ENCODE data around the gene PARVB. TPM values are rescaled to one million over a fixed set of nuclear protein-coding genes. Genes with fewer than 3 reads are reported as not detected.
A peak's percentile ranks its signal among the peaks of the same experiment; 100 is the strongest.

PARVB gene
- total and polyA plus RNA-seq, 2 of the 8 experiments (the other 6 are each of a cell fraction or from before 2014, with no cell fraction given), result 14.5 to 18.6 TPM

DNA sequence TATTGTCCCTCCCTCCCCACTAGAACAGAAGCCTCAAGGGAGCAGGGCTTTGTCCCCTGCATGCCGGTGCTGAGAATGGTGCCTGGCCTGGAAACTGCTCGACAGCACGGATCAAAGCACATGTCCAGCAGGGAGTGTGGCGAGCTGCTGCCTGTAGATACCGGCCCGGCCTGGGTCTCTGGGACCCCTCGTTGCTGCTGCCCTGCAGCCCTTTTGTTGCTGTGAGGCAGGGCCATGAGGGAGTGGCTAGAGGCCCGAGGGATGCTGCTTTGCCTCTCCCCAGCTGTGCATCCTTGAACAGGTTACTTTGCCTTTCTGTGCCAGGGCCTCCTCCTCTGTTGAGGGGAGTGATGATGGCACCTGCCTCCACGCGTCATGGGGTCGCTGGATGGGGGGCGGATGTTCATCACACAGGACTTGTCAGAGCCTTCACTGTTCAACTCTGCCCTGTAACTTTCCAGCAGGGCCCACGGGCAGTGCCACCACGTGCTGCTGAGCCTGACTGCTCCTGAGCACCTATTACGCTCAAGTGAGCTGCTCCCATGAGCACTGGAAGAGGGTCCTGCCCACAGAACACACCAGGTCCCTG lies 141.3 kb downstream of the PARVB start:
- WGBS, 2 experiments (ENCODE audit: extremely low coverage in 1 of 2, insufficient coverage in 1 of 2, insufficient read length in 1 of 2, insufficient replicate concordance in 2 of 2, low coverage in 1 of 2, low lambda C conversion rate in 2 of 2, missing lambda C conversion rate in 1 of 2), result 94% methylated on average over 15 of the region's 15 CpGs; no CpG with 5 or more reads in 1 of the 2 experiments

More for the DNA sequence above, 141.3 kb downstream of the PARVB start:
- no peak overlapping the region for H2BK120ac ChIP-seq (replicated peaks; ENCODE audit: low read depth, low read length)
- ChIA-PET CTCF (ENCODE audit: partially characterized antibody) (interaction anchor here (1.0 to 1.6 kb wide), 3 partner anchors 57 to 253 kb away, joined by 3 to 6 read pairs (median 3); no protein-coding TSS in a partner anchor), POLR2A (ENCODE audit: partially characterized antibody) (interaction anchor here (1.0 kb wide), 1 partner anchor 17 kb away, joined by 3 read pairs; no protein-coding TSS in a partner anchor)
- peaks cover 0 to 7% (median under 1%) of the 10 kb centered on the region in 4 experiments; a peak in 1 of 7 replicates for H3K4me1 ChIP-seq (replicated peaks in 1 of 4; ENCODE audit: control insufficient read depth in 3 of 4, insufficient read depth in 4 of 4, low read length in 3 of 4)
- TF ChIP-seq SP1 (IDR thresholded peaks at IDR 0.05; ENCODE audit: low read depth, low read length), result no peak
- TF ChIP-seq, protein P1, sequence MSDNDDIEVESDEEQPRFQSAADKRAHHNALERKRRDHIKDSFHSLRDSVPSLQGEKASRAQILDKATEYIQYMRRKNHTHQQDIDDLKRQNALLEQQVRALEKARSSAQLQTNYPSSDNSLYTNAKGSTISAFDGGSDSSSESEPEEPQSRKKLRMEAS (IDR thresholded peaks at IDR 0.05), result peak; percentile 18; the same call in 1 of the 2 replicates
- H2AFZ ChIP-seq (ENCODE audit: low read length), result no peak overlapping the region
- no peaks in the 10 kb centered on the region for H3K79me2 ChIP-seq (ENCODE audit: control insufficient read depth in 1 of 2, insufficient read depth in 2 of 2, low read length in 2 of 2)
- no peaks in the 10 kb centered on the region for H3K23me2 ChIP-seq (ENCODE audit: low read depth, low read length)
- H3K18ac ChIP-seq (ENCODE audit: extremely low read depth, low read length), result no peak overlapping the region; the same call in 1 of the 2 replicates
- H4K8ac ChIP-seq (ENCODE audit: extremely low read depth, insufficient read depth, low read length), result peak overlapping the region; percentile 14; the same call in 1 of the 2 replicates
- no peaks in the 10 kb centered on the region for H3K79me1 ChIP-seq (ENCODE audit: low read depth, low read length)
- H3K9me3 ChIP-seq (ENCODE audit: insufficient read depth in 2 of 2, low read depth in 1 of 2, low read length in 1 of 2), result no peaks in the 10 kb centered on the region
- H3K36me3 ChIP-seq (ENCODE audit: control insufficient read depth in 2 of 4, insufficient read depth in 4 of 4, low read length in 3 of 4), result no peaks in the 10 kb centered on the region
- no peak overlapping the region for H3K9ac ChIP-seq (replicated peaks in 1 of 4; ENCODE audit: extremely low read depth in 1 of 4, low read depth in 3 of 4, low read length in 3 of 4)
- no peaks in the 10 kb centered on the region for H3K27me3 ChIP-seq (replicated peaks in 1 of 4; ENCODE audit: control insufficient read depth in 3 of 4, extremely low read depth in 1 of 4, insufficient read depth in 3 of 4, low read length in 3 of 4)
- no peaks in the 10 kb centered on the region for H4K20me1 ChIP-seq (replicated peaks in 1 of 2; ENCODE audit: control insufficient read depth in 1 of 2, insufficient read depth in 2 of 2, low read length in 2 of 2)
- DNase-seq (ENCODE audit: low read depth in 1 of 2, low spot score in 2 of 2) (no peak), FAIRE-seq (no peak)
- no peak overlapping the region for H3K4ac ChIP-seq (replicated peaks; ENCODE audit: insufficient read length, low read depth, low read length)
- H3K14ac ChIP-seq (ENCODE audit: insufficient read length), result no peak overlapping the region
- H2BK15ac ChIP-seq (ENCODE audit: low read length), result 0 out of 2 replicates have a peak overlapping the region, but pooled peaks have one; percentile 67
- H3K4me3 ChIP-seq (ENCODE audit: extremely low read depth in 1 of 4, insufficient read depth in 2 of 4, low read depth in 3 of 4, low read length in 4 of 4), result no peak overlapping the region
- no peak overlapping the region for H3K23ac ChIP-seq (ENCODE audit: insufficient read length)
- peak overlapping the region; percentile 66; the same call in 1 of the 2 replicates for H2BK5ac ChIP-seq (ENCODE audit: low read depth, low read length)
- H3K4me2 ChIP-seq (ENCODE audit: insufficient read depth in 1 of 2, low read depth in 2 of 2, low read length in 2 of 2), result no peak overlapping the region
- H2BK20ac ChIP-seq (ENCODE audit: low read length), result 0 out of 2 replicates have a peak overlapping the region, but pooled peaks have one; percentile 66
- H2AK5ac ChIP-seq (ENCODE audit: low read depth, low read length), result no peak overlapping the region
- H3K27ac ChIP-seq (ENCODE audit: low read depth, low read length), result no peak overlapping the region
- H2BK12ac ChIP-seq (ENCODE audit: low read depth, low read length), result peak overlapping the region; percentile 88; the same call in 1 of the 2 replicates
- H3K56ac ChIP-seq (replicated peaks; ENCODE audit: insufficient read length, low read depth, low read length), result no peak overlapping the region
- peak overlapping the region; percentile 42 for H4K91ac ChIP-seq (replicated peaks; ENCODE audit: insufficient read length, low read length)
- no peak overlapping the region for H4K5ac ChIP-seq (ENCODE audit: insufficient read length, low read depth, low read length)
